ENCODE data around the gene TMSB10. TPM values are rescaled to one million over a fixed set of nuclear protein-coding genes. Genes with fewer than 3 reads are reported as not detected.

TMSB10 gene
- total and polyA plus RNA-seq, 2 of the 13 experiments (the other 11 are each of a cell fraction or from before 2014, with no cell fraction given) = 665 to 708 TPM

GRCh38 chr2:84942964-84943421 lies 37.5 kb downstream of the TMSB10 start:
- Histone ChIP-seq H2AFZ (ENCODE audit: low read length) (no peak overlapping the region), H3K4me3 (replicated peaks in 1 of 3; ENCODE audit: insufficient read depth in 1 of 3, low read depth in 2 of 3, low read length in 3 of 3) (no peak overlapping the region), H3K36me3 (replicated peaks in 1 of 2; ENCODE audit: control insufficient read depth in 1 of 2, insufficient read depth in 2 of 2, low read length in 2 of 2) (no peaks in the 10 kb centered on the region), H3K9me3 (ENCODE audit: low read length) (no peaks in the 10 kb centered on the region), H3K27me3 (ENCODE audit: control insufficient read depth in 1 of 2, insufficient read depth in 2 of 2, low read length in 2 of 2) (no peaks in the 10 kb centered on the region), H4K20me1 (ENCODE audit: insufficient read depth, low read length) (no peaks in the 10 kb centered on the region), H3K27ac (ENCODE audit: extremely low read length, insufficient read depth, low read length) (no peak overlapping the region), H3K79me2 (ENCODE audit: insufficient read depth, low read length) (no peaks in the 10 kb centered on the region), H3K4me1 (ENCODE audit: insufficient read depth, low read length) (peaks cover 57% of the 10 kb centered on the region), H3K4me2 (ENCODE audit: low read depth, low read length) (no peak overlapping the region), H3K9ac (ENCODE audit: insufficient read depth, low read depth, low read length) (no peak overlapping the region)
- no peak for ATAC-seq
- WGBS (ENCODE audit: low lambda C conversion rate) = 82% methylated on average over 4 of the region's 4 CpGs
- POLR2A ChIA-PET = interaction anchor here (4.5 kb wide), 1 partner anchor 18 kb away, joined by 37 read pairs; no protein-coding TSS in a partner anchor
- TF ChIP-seq, protein P1, sequence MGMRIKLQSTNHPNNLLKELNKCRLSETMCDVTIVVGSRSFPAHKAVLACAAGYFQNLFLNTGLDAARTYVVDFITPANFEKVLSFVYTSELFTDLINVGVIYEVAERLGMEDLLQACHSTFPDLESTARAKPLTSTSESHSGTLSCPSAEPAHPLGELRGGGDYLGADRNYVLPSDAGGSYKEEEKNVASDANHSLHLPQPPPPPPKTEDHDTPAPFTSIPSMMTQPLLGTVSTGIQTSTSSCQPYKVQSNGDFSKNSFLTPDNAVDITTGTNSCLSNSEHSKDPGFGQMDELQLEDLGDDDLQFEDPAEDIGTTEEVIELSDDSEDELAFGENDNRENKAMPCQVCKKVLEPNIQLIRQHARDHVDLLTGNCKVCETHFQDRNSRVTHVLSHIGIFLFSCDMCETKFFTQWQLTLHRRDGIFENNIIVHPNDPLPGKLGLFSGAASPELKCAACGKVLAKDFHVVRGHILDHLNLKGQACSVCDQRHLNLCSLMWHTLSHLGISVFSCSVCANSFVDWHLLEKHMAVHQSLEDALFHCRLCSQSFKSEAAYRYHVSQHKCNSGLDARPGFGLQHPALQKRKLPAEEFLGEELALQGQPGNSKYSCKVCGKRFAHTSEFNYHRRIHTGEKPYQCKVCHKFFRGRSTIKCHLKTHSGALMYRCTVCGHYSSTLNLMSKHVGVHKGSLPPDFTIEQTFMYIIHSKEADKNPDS (CRISPR knock-in tag; IDR thresholded peaks at IDR 0.05) = no peak
- TF ChIP-seq, protein P2, sequence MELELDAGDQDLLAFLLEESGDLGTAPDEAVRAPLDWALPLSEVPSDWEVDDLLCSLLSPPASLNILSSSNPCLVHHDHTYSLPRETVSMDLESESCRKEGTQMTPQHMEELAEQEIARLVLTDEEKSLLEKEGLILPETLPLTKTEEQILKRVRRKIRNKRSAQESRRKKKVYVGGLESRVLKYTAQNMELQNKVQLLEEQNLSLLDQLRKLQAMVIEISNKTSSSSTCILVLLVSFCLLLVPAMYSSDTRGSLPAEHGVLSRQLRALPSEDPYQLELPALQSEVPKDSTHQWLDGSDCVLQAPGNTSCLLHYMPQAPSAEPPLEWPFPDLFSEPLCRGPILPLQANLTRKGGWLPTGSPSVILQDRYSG (CRISPR knock-in tag; IDR thresholded peaks at IDR 0.05) = no peak
- TF ChIP-seq KDM1A (CRISPR knock-in tag; IDR thresholded peaks at IDR 0.05) = no peak
- no peak for TF ChIP-seq TEAD3 (CRISPR knock-in tag; optimal IDR thresholded peaks at IDR 0.05; ENCODE audit: borderline replicate concordance)
- no peak for TF ChIP-seq ZBTB7B (CRISPR knock-in tag; IDR thresholded peaks at IDR 0.05)
- no peak for DNase-seq (ENCODE audit: low spot score)
- no TSS peak for BruUV-seq (replicated peaks)
- in situ Hi-C loops (cut with HindIII; ENCODE audit: extremely low pct_ligation_motif_present, low pct_unique_long_range_greater_than_20kb) (no loop called here), intact Hi-C loops (cut with micrococcal nuclease; ENCODE audit: unreplicated experiment) (no loop called here)
- no peak for FAIRE-seq
- CTCF ChIA-PET (ENCODE audit: low intra/inter-chr PET ratio, low total read pairs) = no interaction called here

Measured in HepG2 (cell line).